Activated T-helper 1 cell treated with anti-CD3 and anti-CD28 coated beads, Interleukin-12 subunit alpha, Interleukin-12 subunit beta, Interleukin-2, Interleukin-4 antibody, amounts not matched to agents 30 ng/mL and 10 ng/mL and 1 ng/mL, durations not matched to agents 14 hours and 24 hours and 36 hours (primary cell): ENCODE measurements around the gene SF3B2. TPM values are rescaled to one million over a fixed set of nuclear protein-coding genes. Genes with fewer than 3 reads are reported as not detected.

Experiments
- DNase-seq: peaks from one replicate; pipeline ENCODE4 v3.0.0; 2021; ENCODE audit warnings: low spot score
- H3K27ac Mint-ChIP-seq: one replicate; pipeline ENCODE4 v1.8.0; 2021; ENCODE audit warnings: mild to moderate bottlenecking, mixed read lengths
- H3K27me3 Mint-ChIP-seq: one replicate; pipeline ENCODE4 v1.8.0; 2022; ENCODE audit warnings: mild to moderate bottlenecking, moderate library complexity, mixed read lengths; ENCODE audit not compliant: insufficient read depth
- H3K36me3 Mint-ChIP-seq: one replicate; pipeline ENCODE4 v1.8.0; 2021; ENCODE audit warnings: low read depth, mixed read lengths
- H3K4me1 Mint-ChIP-seq: one replicate; pipeline ENCODE4 v1.8.0; 2021; ENCODE audit warnings: low read depth, mixed read lengths
- H3K4me3 Mint-ChIP-seq: one replicate; pipeline ENCODE4 v1.8.0; 2021; ENCODE audit warnings: mild to moderate bottlenecking, moderate library complexity, mixed read lengths
- H3K9me3 Mint-ChIP-seq: one replicate; pipeline ENCODE4 v1.8.0; 2021; ENCODE audit warnings: mixed read lengths
- intact Hi-C: fragments of 100-400 bp; cut with micrococcal nuclease; formaldehyde crosslinking; loops from one replicate; pipeline ENCODE4 v1.15.1; 2024
- total RNA-seq: library from RNA; stranded (reverse); gene quantifications from 2 replicates; pipeline ENCODE4 v1.2.3, GENCODE V29; 2022

SF3B2 gene
- total RNA-seq, 1 donor from 2014 or later, result 267 TPM

- peak overlapping the region; percentile 45 for H3K27ac Mint-ChIP-seq
Measured at GRCh38 chr11:66066751-66067150, 14.6 kb downstream of the SF3B2 start.

GRCh38 chr11:66067640-66068039 lies 15.5 kb downstream of the SF3B2 start:
- intact Hi-C loops, result loop anchor here (1.0 to 2.0 kb wide), 2 partner anchors 59 to 67 kb away; no protein-coding TSS in a partner anchor
- Mint-ChIP-seq H3K36me3 (peaks cover 61% of the 10 kb centered on the region), H3K27me3 (no peaks in the 10 kb centered on the region), H3K27ac (peak overlapping the region; percentile 27), H3K4me1 (peaks cover 71% of the 10 kb centered on the region), H3K4me3 (no peak overlapping the region), H3K9me3 (no peaks in the 10 kb centered on the region)
- DNase-seq, result no peak

More at GRCh38 chr11:66066751-66067150, 14.6 kb downstream of the SF3B2 start:
- intact Hi-C loops, result no loop called here
- H3K4me3 Mint-ChIP-seq, result no peak overlapping the region
- H3K27me3 Mint-ChIP-seq, result no peaks in the 10 kb centered on the region
- no peak for DNase-seq
- peaks cover 54% of the 10 kb centered on the region for H3K36me3 Mint-ChIP-seq
- no peaks in the 10 kb centered on the region for H3K9me3 Mint-ChIP-seq
- peaks cover 62% of the 10 kb centered on the region for H3K4me1 Mint-ChIP-seq

GRCh38 chr11:66068154-66068821 lies 16.1 kb downstream of the SF3B2 start:
- H3K27me3 Mint-ChIP-seq, result no peaks in the 10 kb centered on the region
- peak; percentile 62 for DNase-seq
- H3K4me1 Mint-ChIP-seq, result peaks cover 70% of the 10 kb centered on the region
- H3K4me3 Mint-ChIP-seq, result peak overlapping the region; percentile 67
- peak overlapping the region; percentile 59 for H3K27ac Mint-ChIP-seq
- no peaks in the 10 kb centered on the region for H3K9me3 Mint-ChIP-seq
- intact Hi-C loops, result loop anchor here (1.0 to 2.0 kb wide), 2 partner anchors 59 to 66 kb away; no protein-coding TSS in a partner anchor
- peaks cover 55% of the 10 kb centered on the region for H3K36me3 Mint-ChIP-seq

- no peaks in the 10 kb centered on the region for H3K27me3 Mint-ChIP-seq
- intact Hi-C loops, result loop anchor here (1.0 to 2.0 kb wide), 3 partner anchors 17 to 65 kb away; partner anchors contain the start of gene SF3B2
- peaks cover 53% of the 10 kb centered on the region for H3K36me3 Mint-ChIP-seq
- H3K4me1 Mint-ChIP-seq, result peaks cover 67% of the 10 kb centered on the region
- peak overlapping the region; percentile 83 for H3K4me3 Mint-ChIP-seq
- no peak for DNase-seq
- H3K9me3 Mint-ChIP-seq, result no peaks in the 10 kb centered on the region
- H3K27ac Mint-ChIP-seq, result peak overlapping the region; percentile 81
Measured at GRCh38 chr11:66068923-66069714, 17.0 kb downstream of the SF3B2 start.

GRCh38 chr11:66069715-66070603 lies 17.8 kb downstream of the SF3B2 start, which contains the start of gene PACS1:
PACS1 (plus strand) TSS chr11:66070272; CDS start chr11:66070487, 215 bp downstream.
- DNase-seq, result peak; percentile 78
- no peaks in the 10 kb centered on the region for H3K9me3 Mint-ChIP-seq
- intact Hi-C loops, result loop anchor here (1.0 to 5.0 kb wide), 4 partner anchors 18 to 197 kb away; partner anchors contain the start of genes RAB1B and SF3B2
- peaks cover 52% of the 10 kb centered on the region for H3K36me3 Mint-ChIP-seq
- peak within 1 kb of the TSS; percentile 91 for H3K27ac Mint-ChIP-seq
- peaks cover 70% of the 10 kb centered on the region for H3K4me1 Mint-ChIP-seq
- H3K27me3 Mint-ChIP-seq, result no peaks in the 10 kb centered on the region
- peak within 1 kb of the TSS; percentile 95 for H3K4me3 Mint-ChIP-seq

- Mint-ChIP-seq H3K4me1 (peaks cover 70% of the 10 kb centered on the region), H3K4me3 (peak overlapping the region; percentile 95), H3K27ac (peak overlapping the region; percentile 91), H3K36me3 (peaks cover 49% of the 10 kb centered on the region), H3K27me3 (no peaks in the 10 kb centered on the region), H3K9me3 (no peaks in the 10 kb centered on the region)
- intact Hi-C loops, result loop anchor here (1.0 to 5.0 kb wide), 3 partner anchors 11 to 197 kb away; partner anchors contain the start of gene RAB1B
- DNase-seq, result no peak
Measured at GRCh38 chr11:66070604-66071380, 18.6 kb downstream of the SF3B2 start.

- Mint-ChIP-seq H3K36me3 (peaks cover 47% of the 10 kb centered on the region), H3K27ac (peak overlapping the region; percentile 91)
- DNase-seq, result no peak
Measured at GRCh38 chr11:66071381-66071801, 19.2 kb downstream of the SF3B2 start.

GRCh38 chr11:66072081-66072480 lies 19.9 kb downstream of the SF3B2 start:
- DNase-seq, result no peak
- Mint-ChIP-seq H3K9me3 (no peaks in the 10 kb centered on the region), H3K4me3 (peak overlapping the region; percentile 95), H3K27me3 (no peaks in the 10 kb centered on the region), H3K36me3 (peaks cover 40% of the 10 kb centered on the region), H3K4me1 (peaks cover 59% of the 10 kb centered on the region), H3K27ac (peak overlapping the region; percentile 91)
- intact Hi-C loops, result loop anchor here (5.0 kb wide), 1 partner anchor 195 kb away; the partner anchor contains the start of gene RAB1B

More at GRCh38 chr11:66071381-66071801, 19.2 kb downstream of the SF3B2 start:
- intact Hi-C loops, result loop anchor here (1.0 to 5.0 kb wide), 3 partner anchors 10 to 196 kb away; partner anchors contain the start of gene RAB1B
- Mint-ChIP-seq H3K9me3 (no peaks in the 10 kb centered on the region), H3K27me3 (no peaks in the 10 kb centered on the region), H3K4me1 (peaks cover 66% of the 10 kb centered on the region), H3K4me3 (peak overlapping the region; percentile 95)

- Mint-ChIP-seq H3K27me3 (no peaks in the 10 kb centered on the region), H3K4me3 (peak overlapping the region; percentile 95), H3K9me3 (no peaks in the 10 kb centered on the region), H3K4me1 (peaks cover 54% of the 10 kb centered on the region), H3K27ac (peak overlapping the region; percentile 10), H3K36me3 (peaks cover 40% of the 10 kb centered on the region)
- DNase-seq, result no peak
- intact Hi-C loops, result loop anchor here (5.0 kb wide), 1 partner anchor 195 kb away; the partner anchor contains the start of gene RAB1B
Measured at GRCh38 chr11:66072518-66072917, 20.4 kb downstream of the SF3B2 start.

- Mint-ChIP-seq H3K4me1 (peaks cover 51% of the 10 kb centered on the region), H3K27me3 (no peaks in the 10 kb centered on the region), H3K4me3 (no peak overlapping the region), H3K27ac (no peak overlapping the region), H3K9me3 (no peaks in the 10 kb centered on the region), H3K36me3 (peaks cover 41% of the 10 kb centered on the region)
- intact Hi-C loops, result loop anchor here (1.0 to 5.0 kb wide), 2 partner anchors 149 to 194 kb away; partner anchors contain the start of gene RAB1B
- DNase-seq, result no peak
Measured at GRCh38 chr11:66073669-66074068, 21.5 kb downstream of the SF3B2 start.

- Mint-ChIP-seq H3K4me1 (peaks cover 57% of the 10 kb centered on the region), H3K4me3 (no peak overlapping the region), H3K36me3 (peaks cover 45% of the 10 kb centered on the region), H3K9me3 (no peaks in the 10 kb centered on the region), H3K27me3 (no peaks in the 10 kb centered on the region), H3K27ac (no peak overlapping the region)
- DNase-seq, result no peak
- intact Hi-C loops, result no loop called here
Measured at GRCh38 chr11:66075273-66075672, 23.1 kb downstream of the SF3B2 start.
